ENCODE measurements around the gene RAB9B.
A peak's percentile ranks its signal among the peaks of the same experiment; 100 is the strongest.
"Not testable (repeated sequence)": the region's sequence is repeated elsewhere in the genome, so short reads cannot be mapped to it uniquely, and the experiment has no call there.

RAB9B gene

GRCh38 chrX:103817502-103817901, 14.6 kb downstream of the RAB9B start:
- TF ChIP-seq CTCF (conservative IDR thresholded peaks at IDR 0.05; ENCODE audit: control insufficient read depth, insufficient read depth, low read depth, low read length), result peak; percentile 69
- peak; percentile 56 for DNase-seq (ENCODE audit: low read depth)
- H3K4me3 ChIP-seq (ENCODE audit: control insufficient read depth, low read depth, low read length), result no peak overlapping the region

GRCh38 chrX:103817101-103817500, 15.0 kb downstream of the RAB9B start:
- not testable (repeated sequence) for DNase-seq (ENCODE audit: low read depth)

GRCh38 chrX:103811858-103812257, 20.2 kb downstream of the RAB9B start:
- TF ChIP-seq CTCF (conservative IDR thresholded peaks at IDR 0.05; ENCODE audit: control insufficient read depth, insufficient read depth, low read depth, low read length), result no peak
- DNase-seq (ENCODE audit: low read depth), result no peak

More at GRCh38 chrX:103817101-103817500, 15.0 kb downstream of the RAB9B start:
- H3K4me3 ChIP-seq (ENCODE audit: control insufficient read depth, low read depth, low read length), result not testable (repeated sequence)

DNA sequence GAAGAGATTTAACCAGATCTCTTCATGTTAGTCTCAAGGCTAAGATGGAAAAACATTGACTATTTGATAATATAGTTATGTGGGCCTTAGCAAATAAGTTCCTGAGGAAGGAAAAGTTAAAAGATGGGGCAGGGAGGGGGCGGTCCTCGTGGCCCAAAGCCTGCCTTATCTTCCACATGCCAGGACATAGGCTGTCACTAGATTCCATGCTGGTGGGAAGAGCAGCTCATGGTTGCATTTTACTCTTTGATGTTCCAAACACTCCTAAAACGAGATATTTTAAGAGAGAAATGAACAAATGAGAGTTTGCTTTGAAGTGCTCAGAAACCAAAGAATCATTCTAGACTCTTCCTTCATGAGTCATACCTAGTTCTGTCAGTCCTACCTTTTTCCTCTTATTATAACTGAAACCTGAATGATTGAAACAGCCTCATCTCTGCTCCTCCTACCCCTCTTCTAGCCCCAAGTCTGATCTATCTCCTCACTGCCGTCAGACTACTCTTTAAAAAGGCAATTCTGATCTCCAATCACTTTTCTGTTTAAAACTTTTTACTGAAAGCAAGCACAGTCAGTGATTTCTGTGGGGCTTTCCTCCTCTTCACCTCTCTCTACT, 25.1 kb downstream of the RAB9B start:
- no peak for DNase-seq (ENCODE audit: low read depth)
- no peak for TF ChIP-seq CTCF (conservative IDR thresholded peaks at IDR 0.05; ENCODE audit: control insufficient read depth, insufficient read depth, low read depth, low read length)
- no peak overlapping the region for H3K4me3 ChIP-seq (ENCODE audit: control insufficient read depth, low read depth, low read length)

More at GRCh38 chrX:103811858-103812257, 20.2 kb downstream of the RAB9B start:
- H3K4me3 ChIP-seq (ENCODE audit: control insufficient read depth, low read depth, low read length), result no peak overlapping the region

DNA sequence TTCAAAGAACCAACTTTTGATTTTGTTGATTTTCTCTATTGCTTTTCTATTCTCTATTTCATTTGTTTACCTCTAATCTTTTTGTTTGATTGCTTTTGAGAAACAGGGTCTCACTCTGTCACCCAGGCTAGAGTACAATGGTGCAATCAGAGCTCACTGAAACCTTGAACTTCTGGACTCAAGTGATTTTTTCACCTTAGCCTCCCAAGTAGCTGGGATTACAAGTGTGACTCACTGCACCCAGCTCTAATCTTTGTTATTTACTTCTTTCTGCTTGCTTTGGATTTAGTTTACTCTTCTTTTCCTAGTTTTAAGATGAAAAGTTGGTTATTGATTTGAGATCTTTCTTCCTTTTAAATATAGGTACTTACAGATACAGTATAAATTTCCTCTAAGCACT, 26.2 kb downstream of the RAB9B start:
- no peak overlapping the region for H3K4me3 ChIP-seq (ENCODE audit: control insufficient read depth, low read depth, low read length)
- TF ChIP-seq CTCF (conservative IDR thresholded peaks at IDR 0.05; ENCODE audit: control insufficient read depth, insufficient read depth, low read depth, low read length), result no peak
- no peak for DNase-seq (ENCODE audit: low read depth)

DNA sequence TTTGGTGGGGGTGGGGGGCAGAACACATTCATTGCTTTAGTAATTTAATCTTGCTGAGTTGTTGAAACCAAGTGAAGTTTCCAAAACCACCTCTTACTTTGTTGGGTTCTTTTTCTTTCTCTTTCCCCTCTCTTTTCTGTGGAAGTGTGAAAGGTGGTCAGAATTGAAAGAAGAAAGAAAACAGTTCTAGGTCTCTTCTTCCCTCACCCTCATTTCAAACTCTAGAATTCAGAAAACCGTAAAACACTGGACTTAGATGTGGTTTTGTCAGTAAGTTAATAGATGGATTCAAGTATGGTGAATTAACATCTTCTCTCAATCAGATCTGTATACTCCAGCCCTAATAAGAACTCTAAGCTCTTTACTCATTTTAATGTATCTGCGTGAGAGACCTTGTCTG, 31.7 kb downstream of the RAB9B start:
- TF ChIP-seq CTCF (conservative IDR thresholded peaks at IDR 0.05; ENCODE audit: control insufficient read depth, insufficient read depth, low read depth, low read length), result no peak

GRCh38 chrX:103797691-103798090, 34.4 kb downstream of the RAB9B start:
- DNase-seq (ENCODE audit: low read depth), result peak; percentile 21
- no peak for TF ChIP-seq CTCF (conservative IDR thresholded peaks at IDR 0.05; ENCODE audit: control insufficient read depth, insufficient read depth, low read depth, low read length)

More for the DNA sequence above, 31.7 kb downstream of the RAB9B start:
- DNase-seq (ENCODE audit: low read depth), result no peak
- no peak overlapping the region for H3K4me3 ChIP-seq (ENCODE audit: control insufficient read depth, low read depth, low read length)

More at GRCh38 chrX:103797691-103798090, 34.4 kb downstream of the RAB9B start:
- H3K4me3 ChIP-seq (ENCODE audit: control insufficient read depth, low read depth, low read length), result no peak overlapping the region
